ENCODE measurements around the gene MAD2L1BP. TPM values are rescaled to one million over a fixed set of nuclear protein-coding genes. Genes with fewer than 3 reads are reported as not detected.

The MAD2L1BP gene
- polyA plus RNA-seq, 1 of the 3 experiments (the other 2 are of a cell fraction): 30.9 TPM

Other genes with a start within 250 kb of the MAD2L1BP start
- gene ABCC10, start 208.3 kb upstream of the MAD2L1BP start, polyA plus RNA-seq (2012; rRNA removed): 21.5 and 28.3 TPM in 2 replicates
- 1.9 and 3.9 TPM in 2 replicates for gene DLK2, start 180.3 kb upstream of the MAD2L1BP start, polyA plus RNA-seq (2012; rRNA removed)
- gene TJAP1, start 158.3 kb upstream of the MAD2L1BP start, polyA plus RNA-seq (2012; rRNA removed): 30.7 and 39.5 TPM in 2 replicates
- gene LRRC73, start 125.5 kb upstream of the MAD2L1BP start, polyA plus RNA-seq (2012; rRNA removed): 0.73 and 0.89 TPM in 2 replicates
- 219 and 248 TPM in 2 replicates for gene YIPF3, start 118.9 kb upstream of the MAD2L1BP start, polyA plus RNA-seq (2012; rRNA removed)
- 59.1 and 80.6 TPM in 2 replicates for gene POLR1C, start 118.8 kb upstream of the MAD2L1BP start, polyA plus RNA-seq (2012; rRNA removed)
- gene XPO5, start 59.8 kb upstream of the MAD2L1BP start, polyA plus RNA-seq (2012; rRNA removed): 29.5 and 39.2 TPM in 2 replicates
- 11.5 and 18.8 TPM in 2 replicates for gene POLH, start 59.7 kb upstream of the MAD2L1BP start, polyA plus RNA-seq (2012; rRNA removed)
- gene GTPBP2, start 6.6 kb upstream of the MAD2L1BP start, polyA plus RNA-seq (2012; rRNA removed): 83.7 and 124 TPM in 2 replicates
- 0.05 and 0.06 TPM in 2 replicates for gene RSPH9, start 9.2 kb downstream of the MAD2L1BP start, polyA plus RNA-seq (2012; rRNA removed)
- gene MRPS18A, start 52.0 kb downstream of the MAD2L1BP start, polyA plus RNA-seq (2012; rRNA removed): 56.9 and 57.0 TPM in 2 replicates
- 81.0 and 130 TPM in 2 replicates for gene VEGFA, start 134.4 kb downstream of the MAD2L1BP start, polyA plus RNA-seq (2012; rRNA removed)

All from SK-N-SH (cell line).